RCC 7860 (cell line): Measurements from ENCODE around the gene CSRP1.
"Not testable (repeated sequence)": the region's sequence is repeated elsewhere in the genome, so short reads cannot be mapped to it uniquely, and the experiment has no call there.

Experiments
- DNase-seq: peaks from one replicate; pipeline ENCODE4 v3.0.0-alpha.2; 2015; ENCODE audit warnings: low spot score
- FAIRE-seq: peaks from 2 replicates; lab custom pipeline; 2012; peaks lifted over from hg19 to GRCh38; lab: Jason Lieb, UNC

Gene CSRP1

GRCh38 chr1:201499795-201500669 is 6.9 kb downstream of the CSRP1 start:
- DNase-seq (no peak), FAIRE-seq (no peak)

- no peak for DNase-seq
- no peak for FAIRE-seq
These were observed 7.7 kb downstream of the CSRP1 start for GRCh38 chr1:201499191-201499590.

- DNase-seq: no peak
- FAIRE-seq: no peak
These were observed 8.3 kb downstream of the CSRP1 start for GRCh38 chr1:201498621-201499020.

GRCh38 chr1:201497935-201498509 is 8.9 kb downstream of the CSRP1 start:
- DNase-seq: no peak
- FAIRE-seq: no peak

- DNase-seq (no peak), FAIRE-seq (no peak)
These were observed 10.6 kb downstream of the CSRP1 start for GRCh38 chr1:201496296-201496690.

- DNase-seq (no peak), FAIRE-seq (no peak)
These were observed 11.2 kb downstream of the CSRP1 start for GRCh38 chr1:201495551-201496295.

- DNase-seq (no peak), FAIRE-seq (no peak)
These were observed 12.9 kb downstream of the CSRP1 start for GRCh38 chr1:201493757-201494617.

- not testable (repeated sequence) for FAIRE-seq, DNase-seq
These were observed 13.8 kb downstream of the CSRP1 start for GRCh38 chr1:201493026-201493656.

GRCh38 chr1:201491896-201492511 is 14.9 kb downstream of the CSRP1 start:
- FAIRE-seq: no peak
- DNase-seq: no peak

GRCh38 chr1:201490708-201491131 is 16.2 kb downstream of the CSRP1 start:
- DNase-seq: no peak
- FAIRE-seq: no peak

GRCh38 chr1:201489643-201490261 is 17.2 kb downstream of the CSRP1 start:
- FAIRE-seq (no peak), DNase-seq (no peak)

GRCh38 chr1:201488830-201489589 is 17.9 kb downstream of the CSRP1 start:
- peak; percentile 93 for FAIRE-seq
- DNase-seq: peak; percentile 89

GRCh38 chr1:201487742-201488141 is 19.2 kb downstream of the CSRP1 start:
- no peak for DNase-seq

GRCh38 chr1:201486187-201486586 is 20.7 kb downstream of the CSRP1 start:
- DNase-seq: no peak
- FAIRE-seq: no peak

More at GRCh38 chr1:201487742-201488141, 19.2 kb downstream of the CSRP1 start:
- FAIRE-seq: no peak

GRCh38 chr1:201485184-201485774 is 21.6 kb downstream of the CSRP1 start:
- no peak for FAIRE-seq
- DNase-seq: no peak

GRCh38 chr1:201483373-201483949 is 23.5 kb downstream of the CSRP1 start:
- FAIRE-seq: no peak
- no peak for DNase-seq

- FAIRE-seq (no peak), DNase-seq (no peak)
These were observed 24.2 kb downstream of the CSRP1 start for GRCh38 chr1:201482755-201483154.
